ENCODE data around the gene ABLIM1. TPM values are rescaled to one million over a fixed set of nuclear protein-coding genes. Genes with fewer than 3 reads are reported as not detected.

Gene ABLIM1
- total and polyA plus RNA-seq, 2 experiments from 2014 or later: 21.9 to 45.1 TPM

DNA sequence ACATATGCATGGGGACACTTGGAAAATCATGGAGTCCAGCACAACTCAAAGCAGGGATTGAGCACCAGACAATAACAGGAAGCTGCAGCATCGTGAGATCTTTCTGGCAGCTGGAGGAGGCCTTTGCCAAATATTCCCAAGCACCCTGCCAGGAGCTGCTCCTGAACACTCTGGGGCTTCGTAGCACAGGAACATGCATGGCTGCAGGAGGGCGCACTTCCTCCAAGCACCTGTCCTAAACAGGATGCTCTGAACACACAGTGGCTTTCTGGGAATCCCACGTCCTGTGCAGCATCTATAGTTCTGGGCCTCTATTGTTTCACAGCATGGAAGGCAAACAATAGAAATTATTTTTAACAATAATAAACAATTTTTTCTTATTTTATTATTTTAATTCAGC, 4.1 kb downstream of the ABLIM1 start:
- no peak overlapping the region for H3K4me3 Mint-ChIP-seq
- Histone ChIP-seq H3F3A (replicated peaks; ENCODE audit: low read depth) (no peaks in the 10 kb centered on the region), H3K36me3 (ENCODE audit: insufficient read depth) (no peaks in the 10 kb centered on the region), H3K4me1 (ENCODE audit: insufficient read depth) (no peaks in the 10 kb centered on the region), H3K27ac (ENCODE audit: low read depth) (no peak overlapping the region), H3K79me2 (replicated peaks; ENCODE audit: insufficient read depth) (no peaks in the 10 kb centered on the region), H3K4me3 (no peak overlapping the region), H4K20me1 (replicated peaks; ENCODE audit: insufficient read depth) (no peaks in the 10 kb centered on the region), H3K9me2 (ENCODE audit: insufficient read depth) (no peaks in the 10 kb centered on the region), H2AFZ (no peak overlapping the region), H3K27me3 (ENCODE audit: insufficient read depth) (no peaks in the 10 kb centered on the region), H3K4me2 (no peak overlapping the region)
- H3K4me1 Mint-ChIP-seq: no peaks in the 10 kb centered on the region
- H3K27ac Mint-ChIP-seq: no peak overlapping the region
- peak; percentile 7 for DNase-seq (ENCODE audit: low spot score)
- peaks cover 4% of the 10 kb centered on the region for H3K27me3 Mint-ChIP-seq (ENCODE audit: insufficient read depth, low read depth, poor library complexity)
- ATAC-seq: no peak; the same call in 2 of the 3 replicates
- H3K9me3 Mint-ChIP-seq: no peaks in the 10 kb centered on the region
- TF ChIP-seq, protein P1, sequence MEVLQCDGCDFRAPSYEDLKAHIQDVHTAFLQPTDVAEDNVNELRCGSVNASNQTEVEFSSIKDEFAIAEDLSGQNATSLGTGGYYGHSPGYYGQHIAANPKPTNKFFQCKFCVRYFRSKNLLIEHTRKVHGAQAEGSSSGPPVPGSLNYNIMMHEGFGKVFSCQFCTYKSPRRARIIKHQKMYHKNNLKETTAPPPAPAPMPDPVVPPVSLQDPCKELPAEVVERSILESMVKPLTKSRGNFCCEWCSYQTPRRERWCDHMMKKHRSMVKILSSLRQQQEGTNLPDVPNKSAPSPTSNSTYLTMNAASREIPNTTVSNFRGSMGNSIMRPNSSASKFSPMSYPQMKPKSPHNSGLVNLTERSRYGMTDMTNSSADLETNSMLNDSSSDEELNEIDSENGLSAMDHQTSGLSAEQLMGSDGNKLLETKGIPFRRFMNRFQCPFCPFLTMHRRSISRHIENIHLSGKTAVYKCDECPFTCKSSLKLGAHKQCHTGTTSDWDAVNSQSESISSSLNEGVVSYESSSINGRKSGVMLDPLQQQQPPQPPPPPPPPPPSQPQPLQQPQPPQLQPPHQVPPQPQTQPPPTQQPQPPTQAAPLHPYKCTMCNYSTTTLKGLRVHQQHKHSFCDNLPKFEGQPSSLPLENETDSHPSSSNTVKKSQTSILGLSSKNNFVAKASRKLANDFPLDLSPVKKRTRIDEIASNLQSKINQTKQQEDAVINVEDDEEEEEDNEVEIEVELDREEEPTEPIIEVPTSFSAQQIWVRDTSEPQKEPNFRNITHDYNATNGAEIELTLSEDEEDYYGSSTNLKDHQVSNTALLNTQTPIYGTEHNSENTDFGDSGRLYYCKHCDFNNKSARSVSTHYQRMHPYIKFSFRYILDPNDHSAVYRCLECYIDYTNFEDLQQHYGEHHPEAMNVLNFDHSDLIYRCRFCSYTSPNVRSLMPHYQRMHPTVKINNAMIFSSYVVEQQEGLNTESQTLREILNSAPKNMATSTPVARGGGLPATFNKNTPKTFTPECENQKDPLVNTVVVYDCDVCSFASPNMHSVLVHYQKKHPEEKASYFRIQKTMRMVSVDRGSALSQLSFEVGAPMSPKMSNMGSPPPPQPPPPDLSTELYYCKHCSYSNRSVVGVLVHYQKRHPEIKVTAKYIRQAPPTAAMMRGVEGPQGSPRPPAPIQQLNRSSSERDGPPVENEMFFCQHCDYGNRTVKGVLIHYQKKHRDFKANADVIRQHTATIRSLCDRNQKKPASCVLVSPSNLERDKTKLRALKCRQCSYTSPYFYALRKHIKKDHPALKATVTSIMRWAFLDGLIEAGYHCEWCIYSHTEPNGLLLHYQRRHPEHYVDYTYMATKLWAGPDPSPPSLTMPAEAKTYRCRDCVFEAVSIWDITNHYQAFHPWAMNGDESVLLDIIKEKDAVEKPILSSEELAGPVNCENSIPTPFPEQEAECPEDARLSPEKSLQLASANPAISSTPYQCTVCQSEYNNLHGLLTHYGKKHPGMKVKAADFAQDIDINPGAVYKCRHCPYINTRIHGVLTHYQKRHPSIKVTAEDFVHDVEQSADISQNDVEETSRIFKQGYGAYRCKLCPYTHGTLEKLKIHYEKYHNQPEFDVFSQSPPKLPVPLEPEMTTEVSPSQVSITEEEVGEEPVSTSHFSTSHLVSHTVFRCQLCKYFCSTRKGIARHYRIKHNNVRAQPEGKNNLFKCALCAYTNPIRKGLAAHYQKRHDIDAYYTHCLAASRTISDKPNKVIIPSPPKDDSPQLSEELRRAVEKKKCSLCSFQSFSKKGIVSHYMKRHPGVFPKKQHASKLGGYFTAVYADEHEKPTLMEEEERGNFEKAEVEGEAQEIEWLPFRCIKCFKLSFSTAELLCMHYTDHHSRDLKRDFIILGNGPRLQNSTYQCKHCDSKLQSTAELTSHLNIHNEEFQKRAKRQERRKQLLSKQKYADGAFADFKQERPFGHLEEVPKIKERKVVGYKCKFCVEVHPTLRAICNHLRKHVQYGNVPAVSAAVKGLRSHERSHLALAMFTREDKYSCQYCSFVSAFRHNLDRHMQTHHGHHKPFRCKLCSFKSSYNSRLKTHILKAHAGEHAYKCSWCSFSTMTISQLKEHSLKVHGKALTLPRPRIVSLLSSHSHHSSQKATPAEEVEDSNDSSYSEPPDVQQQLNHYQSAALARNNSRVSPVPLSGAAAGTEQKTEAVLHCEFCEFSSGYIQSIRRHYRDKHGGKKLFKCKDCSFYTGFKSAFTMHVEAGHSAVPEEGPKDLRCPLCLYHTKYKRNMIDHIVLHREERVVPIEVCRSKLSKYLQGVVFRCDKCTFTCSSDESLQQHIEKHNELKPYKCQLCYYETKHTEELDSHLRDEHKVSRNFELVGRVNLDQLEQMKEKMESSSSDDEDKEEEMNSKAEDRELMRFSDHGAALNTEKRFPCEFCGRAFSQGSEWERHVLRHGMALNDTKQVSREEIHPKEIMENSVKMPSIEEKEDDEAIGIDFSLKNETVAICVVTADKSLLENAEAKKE (CRISPR knock-in tag; IDR thresholded peaks at IDR 0.05): no peak
- TF ChIP-seq STAT1 (IDR thresholded peaks at IDR 0.05; ENCODE audit: unreplicated experiment): no peak
- TF ChIP-seq, protein P2, sequence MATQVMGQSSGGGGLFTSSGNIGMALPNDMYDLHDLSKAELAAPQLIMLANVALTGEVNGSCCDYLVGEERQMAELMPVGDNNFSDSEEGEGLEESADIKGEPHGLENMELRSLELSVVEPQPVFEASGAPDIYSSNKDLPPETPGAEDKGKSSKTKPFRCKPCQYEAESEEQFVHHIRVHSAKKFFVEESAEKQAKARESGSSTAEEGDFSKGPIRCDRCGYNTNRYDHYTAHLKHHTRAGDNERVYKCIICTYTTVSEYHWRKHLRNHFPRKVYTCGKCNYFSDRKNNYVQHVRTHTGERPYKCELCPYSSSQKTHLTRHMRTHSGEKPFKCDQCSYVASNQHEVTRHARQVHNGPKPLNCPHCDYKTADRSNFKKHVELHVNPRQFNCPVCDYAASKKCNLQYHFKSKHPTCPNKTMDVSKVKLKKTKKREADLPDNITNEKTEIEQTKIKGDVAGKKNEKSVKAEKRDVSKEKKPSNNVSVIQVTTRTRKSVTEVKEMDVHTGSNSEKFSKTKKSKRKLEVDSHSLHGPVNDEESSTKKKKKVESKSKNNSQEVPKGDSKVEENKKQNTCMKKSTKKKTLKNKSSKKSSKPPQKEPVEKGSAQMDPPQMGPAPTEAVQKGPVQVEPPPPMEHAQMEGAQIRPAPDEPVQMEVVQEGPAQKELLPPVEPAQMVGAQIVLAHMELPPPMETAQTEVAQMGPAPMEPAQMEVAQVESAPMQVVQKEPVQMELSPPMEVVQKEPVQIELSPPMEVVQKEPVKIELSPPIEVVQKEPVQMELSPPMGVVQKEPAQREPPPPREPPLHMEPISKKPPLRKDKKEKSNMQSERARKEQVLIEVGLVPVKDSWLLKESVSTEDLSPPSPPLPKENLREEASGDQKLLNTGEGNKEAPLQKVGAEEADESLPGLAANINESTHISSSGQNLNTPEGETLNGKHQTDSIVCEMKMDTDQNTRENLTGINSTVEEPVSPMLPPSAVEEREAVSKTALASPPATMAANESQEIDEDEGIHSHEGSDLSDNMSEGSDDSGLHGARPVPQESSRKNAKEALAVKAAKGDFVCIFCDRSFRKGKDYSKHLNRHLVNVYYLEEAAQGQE (IDR thresholded peaks at IDR 0.05; ENCODE audit: unreplicated experiment): no peak
- no peak for TF ChIP-seq NANOG (IDR thresholded peaks at IDR 0.05; ENCODE audit: borderline replicate concordance)
- no peak for TF ChIP-seq ZNF331 (CRISPR knock-in tag; IDR thresholded peaks at IDR 0.05; ENCODE audit: low read depth)
- no peak for TF ChIP-seq CREB1 (CRISPR knock-in tag; IDR thresholded peaks at IDR 0.05; ENCODE audit: low read depth)
- TF ChIP-seq, protein P3, sequence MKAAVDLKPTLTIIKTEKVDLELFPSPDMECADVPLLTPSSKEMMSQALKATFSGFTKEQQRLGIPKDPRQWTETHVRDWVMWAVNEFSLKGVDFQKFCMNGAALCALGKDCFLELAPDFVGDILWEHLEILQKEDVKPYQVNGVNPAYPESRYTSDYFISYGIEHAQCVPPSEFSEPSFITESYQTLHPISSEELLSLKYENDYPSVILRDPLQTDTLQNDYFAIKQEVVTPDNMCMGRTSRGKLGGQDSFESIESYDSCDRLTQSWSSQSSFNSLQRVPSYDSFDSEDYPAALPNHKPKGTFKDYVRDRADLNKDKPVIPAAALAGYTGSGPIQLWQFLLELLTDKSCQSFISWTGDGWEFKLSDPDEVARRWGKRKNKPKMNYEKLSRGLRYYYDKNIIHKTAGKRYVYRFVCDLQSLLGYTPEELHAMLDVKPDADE (IDR thresholded peaks at IDR 0.05): no peak
- no peak for TF ChIP-seq POLR2AphosphoS5 (IDR thresholded peaks at IDR 0.05; ENCODE audit: low read depth)
- TF ChIP-seq ZNF114 (CRISPR knock-in tag; IDR thresholded peaks at IDR 0.05): no peak
- TF ChIP-seq JUNB (IDR thresholded peaks at IDR 0.05; ENCODE audit: unreplicated experiment): no peak
- no peak for TF ChIP-seq EZH2 (IDR thresholded peaks at IDR 0.05; ENCODE audit: low read depth, unreplicated experiment)
- H3K36me3 Mint-ChIP-seq (ENCODE audit: low read depth): no peaks in the 10 kb centered on the region
